Neutrophil (primary cell): ENCODE measurements around the gene MCM3AP.

Experiments used
- H3K27ac ChIP-seq: fragments of 200-600 bp; sonication (generic); 2 replicates; pipeline ENCODE4 v1.5.1; 2016; ENCODE audit warnings: mild to moderate bottlenecking, moderate library complexity
- H3K27me3 ChIP-seq: fragments of 200-600 bp; sonication (generic); 2 replicates; pipeline ENCODE4 v1.6.0; 2016; ENCODE audit warnings: mild to moderate bottlenecking
- H3K36me3 ChIP-seq: fragments of 200-600 bp; sonication (generic); 2 replicates; pipeline ENCODE4 v1.5.1; 2017
- H3K4me1 ChIP-seq, 2 experiments: fragments of 200-600 bp in 1 of 2; sonication (generic) in 1 of 2; 1 replicate in 1 of 2; 2 replicates in 1 of 2; pipeline versions ENCODE4 v1.5.1 to v1.6.1; 2013 to 2016; ENCODE audit warnings: low read depth in 1 of 2, low read length in 1 of 2, mild to moderate bottlenecking in 1 of 2, moderate library complexity in 1 of 2; ENCODE audit not compliant: control insufficient read depth in 1 of 2, insufficient read depth in 1 of 2
- H3K4me3 ChIP-seq, 2 experiments: fragments of 200-600 bp in 1 of 2; sonication (generic) in 1 of 2; 1 replicate in 1 of 2; 2 replicates in 1 of 2; pipeline ENCODE4 v1.5.1; 2013 to 2016; ENCODE audit warnings: low read depth in 1 of 2, low read length in 1 of 2, mild to moderate bottlenecking in 1 of 2, moderate library complexity in 1 of 2
- H3K9me3 ChIP-seq: fragments of 200-600 bp; sonication (generic); 2 replicates; pipeline ENCODE4 v1.5.1; 2016
- TF ChIP-seq, protein P1 (sequence below): fragments of 200-600 bp; sonication (generic); IDR thresholded peaks from 2 replicates; pipeline ENCODE4 v1.5.1; 2016; ENCODE audit warnings: antibody characterized with exemption

The MCM3AP gene

DNA sequence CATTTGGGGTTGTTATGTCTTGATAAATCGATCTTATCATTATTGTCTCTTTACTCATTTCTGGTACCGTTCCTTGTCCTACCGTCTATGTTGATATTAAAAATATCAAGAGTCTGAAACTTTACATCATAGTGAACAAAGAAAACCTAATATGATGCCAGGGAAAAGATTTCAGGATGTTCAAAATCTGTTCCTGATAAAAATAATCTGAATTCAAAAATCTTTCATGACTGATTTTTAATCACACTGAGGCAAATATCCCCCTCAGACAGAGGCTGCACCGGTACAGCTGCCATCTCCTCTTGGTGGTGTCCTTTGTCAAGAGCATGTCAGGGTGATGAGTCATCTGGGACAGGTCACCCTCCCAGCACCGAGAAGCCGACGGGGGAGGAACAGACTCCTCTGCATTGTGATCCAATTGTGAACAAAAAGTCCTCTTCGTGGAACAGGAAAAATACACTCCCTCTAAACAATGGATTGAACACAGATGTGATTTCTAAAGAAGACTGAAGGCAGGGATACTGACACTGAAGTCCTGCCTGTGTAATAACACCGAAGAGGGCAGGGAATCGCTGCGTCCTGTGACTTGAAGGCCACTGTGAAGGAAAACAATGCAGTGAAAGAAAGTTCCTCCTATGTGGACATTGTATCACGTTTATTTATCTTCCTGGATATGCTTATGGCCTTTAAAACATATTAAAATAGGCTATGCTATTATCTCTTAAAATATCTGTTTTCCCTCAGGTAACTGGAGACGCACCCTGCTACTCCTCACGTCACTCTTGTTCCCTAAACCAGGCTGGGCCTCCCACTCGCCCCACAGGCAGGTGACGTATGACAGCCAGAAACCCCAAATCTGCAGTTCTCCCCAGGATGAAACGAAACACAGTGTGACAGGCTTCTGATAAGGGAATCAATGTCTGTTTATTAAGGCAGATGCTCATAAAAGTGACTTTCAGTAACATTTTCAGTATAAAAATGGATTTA, 96.9 kb downstream of the MCM3AP start:
- H3K4me1 ChIP-seq, result peaks cover 16% of the 10 kb centered on the region in 2 experiments
- no peak overlapping the region for H3K27ac ChIP-seq
- no peak overlapping the region for H3K4me3 ChIP-seq
- H3K9me3 ChIP-seq, result no peaks in the 10 kb centered on the region
- no peaks in the 10 kb centered on the region for H3K36me3 ChIP-seq
- TF ChIP-seq, protein P1, sequence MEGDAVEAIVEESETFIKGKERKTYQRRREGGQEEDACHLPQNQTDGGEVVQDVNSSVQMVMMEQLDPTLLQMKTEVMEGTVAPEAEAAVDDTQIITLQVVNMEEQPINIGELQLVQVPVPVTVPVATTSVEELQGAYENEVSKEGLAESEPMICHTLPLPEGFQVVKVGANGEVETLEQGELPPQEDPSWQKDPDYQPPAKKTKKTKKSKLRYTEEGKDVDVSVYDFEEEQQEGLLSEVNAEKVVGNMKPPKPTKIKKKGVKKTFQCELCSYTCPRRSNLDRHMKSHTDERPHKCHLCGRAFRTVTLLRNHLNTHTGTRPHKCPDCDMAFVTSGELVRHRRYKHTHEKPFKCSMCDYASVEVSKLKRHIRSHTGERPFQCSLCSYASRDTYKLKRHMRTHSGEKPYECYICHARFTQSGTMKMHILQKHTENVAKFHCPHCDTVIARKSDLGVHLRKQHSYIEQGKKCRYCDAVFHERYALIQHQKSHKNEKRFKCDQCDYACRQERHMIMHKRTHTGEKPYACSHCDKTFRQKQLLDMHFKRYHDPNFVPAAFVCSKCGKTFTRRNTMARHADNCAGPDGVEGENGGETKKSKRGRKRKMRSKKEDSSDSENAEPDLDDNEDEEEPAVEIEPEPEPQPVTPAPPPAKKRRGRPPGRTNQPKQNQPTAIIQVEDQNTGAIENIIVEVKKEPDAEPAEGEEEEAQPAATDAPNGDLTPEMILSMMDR, result no peak
- H3K27me3 ChIP-seq, result no peaks in the 10 kb centered on the region

GRCh38 chr21:46187814-46188213, 97.6 kb downstream of the MCM3AP start:
- H3K27ac ChIP-seq, result no peak overlapping the region
- H3K36me3 ChIP-seq, result no peaks in the 10 kb centered on the region
- TF ChIP-seq, protein P1, result no peak
- no peaks in the 10 kb centered on the region for H3K27me3 ChIP-seq
- H3K4me3 ChIP-seq, result no peak overlapping the region
- H3K4me1 ChIP-seq, result peaks cover 16% of the 10 kb centered on the region in 2 experiments
- H3K9me3 ChIP-seq, result no peaks in the 10 kb centered on the region

- TF ChIP-seq, protein P1, result no peak
- Histone ChIP-seq H3K4me1 (peaks cover 16% of the 10 kb centered on the region in 2 experiments), H3K9me3 (no peaks in the 10 kb centered on the region), H3K4me3 (no peak overlapping the region), H3K27ac (no peak overlapping the region), H3K36me3 (no peaks in the 10 kb centered on the region), H3K27me3 (no peaks in the 10 kb centered on the region)
Measured at GRCh38 chr21:46187261-46187660, 98.2 kb downstream of the MCM3AP start.

GRCh38 chr21:46185716-46186115, 99.7 kb downstream of the MCM3AP start:
- Histone ChIP-seq H3K36me3 (no peaks in the 10 kb centered on the region), H3K27me3 (no peaks in the 10 kb centered on the region), H3K9me3 (no peaks in the 10 kb centered on the region), H3K4me3 (no peak overlapping the region), H3K27ac (peak overlapping the region; percentile 89), H3K4me1 (peaks cover 16% of the 10 kb centered on the region in 2 experiments)
- TF ChIP-seq, protein P1, result no peak
